GM21381 (cell line): ENCODE results near the gene ATP2A1.
"Not testable (repeated sequence)": the region's sequence is repeated elsewhere in the genome, so short reads cannot be mapped to it uniquely, and the experiment has no call there.

ENCODE experiments used
- ATAC-seq: cut with Tn5 transposase; IDR thresholded peaks from one replicate; pipeline ENCODE4 v1.9.1; 2021; ENCODE audit warnings: mild to moderate bottlenecking, moderate library complexity; ENCODE audit not compliant: unreplicated experiment

ATP2A1 gene

GRCh38 chr16:28904828-28905227 is 26.5 kb downstream of the ATP2A1 start:
- no peak for ATAC-seq

- no peak for ATAC-seq
Measured at GRCh38 chr16:28905229-28905754, 27.0 kb downstream of the ATP2A1 start.

GRCh38 chr16:28905800-28906372 is 27.6 kb downstream of the ATP2A1 start:
- no peak for ATAC-seq

- no peak for ATAC-seq
Measured at GRCh38 chr16:28910086-28911031, 32.1 kb downstream of the ATP2A1 start.

GRCh38 chr16:28912558-28912957 is 34.3 kb downstream of the ATP2A1 start:
- ATAC-seq, result no peak

- no peak for ATAC-seq
Measured at GRCh38 chr16:28913946-28914724, 35.8 kb downstream of the ATP2A1 start.

GRCh38 chr16:28915181-28915580 is 36.9 kb downstream of the ATP2A1 start:
- ATAC-seq, result no peak

- no peak for ATAC-seq
Measured at GRCh38 chr16:28917095-28917494, 38.8 kb downstream of the ATP2A1 start.

- no peak for ATAC-seq
Measured at GRCh38 chr16:28918698-28919097, 40.4 kb downstream of the ATP2A1 start.

- ATAC-seq, result no peak
Measured at GRCh38 chr16:28923231-28923587, 44.9 kb downstream of the ATP2A1 start.

- peak; percentile 45 for ATAC-seq
Measured at GRCh38 chr16:28923652-28924398, 45.5 kb downstream of the ATP2A1 start.

- ATAC-seq, result no peak
Measured at GRCh38 chr16:28924399-28924761, 46.1 kb downstream of the ATP2A1 start.

GRCh38 chr16:28924762-28925385 is 46.6 kb downstream of the ATP2A1 start, which contains the start of gene RABEP2:
RABEP2 (minus strand) TSS chr16:28925238; CDS start chr16:28925163, 75 bp downstream.
- ATAC-seq, result peak; percentile 59

- peak; percentile 38 for ATAC-seq
Measured at GRCh38 chr16:28925386-28926228, 47.3 kb downstream of the ATP2A1 start.

- not testable (repeated sequence) for ATAC-seq
Measured at GRCh38 chr16:28926284-28926683, 48.0 kb downstream of the ATP2A1 start.

- no peak for ATAC-seq
Measured at GRCh38 chr16:28927815-28928214, 49.5 kb downstream of the ATP2A1 start.

GRCh38 chr16:28930203-28930602 is 51.9 kb downstream of the ATP2A1 start:
- no peak for ATAC-seq

- peak; percentile 47 for ATAC-seq
Measured at GRCh38 chr16:28930652-28931051, 52.4 kb downstream of the ATP2A1 start.

- no peak for ATAC-seq
Measured at GRCh38 chr16:28931801-28932225, 53.5 kb downstream of the ATP2A1 start, which contains the start of gene CD19. CD19 (plus strand) TSS chr16:28931971; CDS start chr16:28932001, 30 bp downstream.
